Activated T-cell treated with anti-CD3 and anti-CD28 coated beads, Interleukin-2, amount 50 U/mL, for 24 hours (primary cell): ENCODE results near the gene CTSA.

Experiments
- DNase-seq: peaks from one replicate; pipeline ENCODE4 v3.0.0-alpha.2; 2020
- H3K27ac Mint-ChIP-seq: 2 replicates; pipeline ENCODE4 v1.8.0; 2020; ENCODE audit warnings: mild to moderate bottlenecking, mixed read lengths
- H3K27me3 Mint-ChIP-seq: 2 replicates; pipeline ENCODE4 v1.8.0; 2020; ENCODE audit warnings: mixed read lengths
- H3K36me3 Mint-ChIP-seq: 2 replicates; pipeline ENCODE4 v1.8.0; 2020; ENCODE audit warnings: low read depth, mixed read lengths
- H3K4me1 Mint-ChIP-seq: 2 replicates; pipeline ENCODE4 v1.8.0; 2020; ENCODE audit warnings: low read depth, mixed read lengths
- H3K4me3 Mint-ChIP-seq: 2 replicates; pipeline ENCODE4 v1.8.0; 2020; ENCODE audit warnings: mild to moderate bottlenecking, moderate library complexity, mixed read lengths
- H3K9me3 Mint-ChIP-seq: 2 replicates; pipeline ENCODE4 v1.8.0; 2020; ENCODE audit warnings: mixed read lengths

The CTSA gene

GRCh38 chr20:45890985-45891983, at the start of gene CTSA, which contains the start of gene NEURL2:
Gene CTSA, plus strand, starts transcription at chr20:45891335. Its CDS starts 234 bp downstream, at chr20:45891569.
Gene NEURL2, minus strand, starts transcription at chr20:45891208. Its CDS starts 217 bp downstream, at chr20:45890991.
- DNase-seq: peak; percentile 91
- no peaks in the 10 kb centered on the region for H3K27me3 Mint-ChIP-seq
- no peaks in the 10 kb centered on the region for H3K9me3 Mint-ChIP-seq
- H3K4me3 Mint-ChIP-seq: peak within 1 kb of the TSS; percentile 87
- peaks cover 59% of the 10 kb centered on the region for H3K36me3 Mint-ChIP-seq
- H3K4me1 Mint-ChIP-seq: peaks cover 44% of the 10 kb centered on the region
- peak within 1 kb of the TSS; percentile 95 for H3K27ac Mint-ChIP-seq

GRCh38 chr20:45841407-45842129, 49.6 kb upstream of the CTSA start:
- peaks cover 49% of the 10 kb centered on the region for H3K36me3 Mint-ChIP-seq

GRCh38 chr20:45842169-45842812, 48.8 kb upstream of the CTSA start:
- H3K36me3 Mint-ChIP-seq: peaks cover 53% of the 10 kb centered on the region
- H3K4me1 Mint-ChIP-seq: no peaks in the 10 kb centered on the region
- no peaks in the 10 kb centered on the region for H3K27me3 Mint-ChIP-seq
- H3K9me3 Mint-ChIP-seq: no peaks in the 10 kb centered on the region
- H3K4me3 Mint-ChIP-seq: no peak overlapping the region
- no peak overlapping the region for H3K27ac Mint-ChIP-seq
- no peak for DNase-seq

More at GRCh38 chr20:45841407-45842129, 49.6 kb upstream of the CTSA start:
- DNase-seq: no peak
- H3K27me3 Mint-ChIP-seq: no peaks in the 10 kb centered on the region
- no peaks in the 10 kb centered on the region for H3K4me1 Mint-ChIP-seq
- no peaks in the 10 kb centered on the region for H3K9me3 Mint-ChIP-seq
- no peak overlapping the region for H3K27ac Mint-ChIP-seq
- no peak overlapping the region for H3K4me3 Mint-ChIP-seq

GRCh38 chr20:45843506-45843905, 47.6 kb upstream of the CTSA start:
- H3K36me3 Mint-ChIP-seq: peaks cover 60% of the 10 kb centered on the region
- H3K27me3 Mint-ChIP-seq: no peaks in the 10 kb centered on the region
- DNase-seq: no peak
- no peak overlapping the region for H3K27ac Mint-ChIP-seq
- no peaks in the 10 kb centered on the region for H3K4me1 Mint-ChIP-seq
- no peak overlapping the region for H3K4me3 Mint-ChIP-seq
- H3K9me3 Mint-ChIP-seq: no peaks in the 10 kb centered on the region

GRCh38 chr20:45845452-45845851, 45.7 kb upstream of the CTSA start:
- no peak overlapping the region for H3K27ac Mint-ChIP-seq
- no peaks in the 10 kb centered on the region for H3K9me3 Mint-ChIP-seq
- H3K36me3 Mint-ChIP-seq: peaks cover 71% of the 10 kb centered on the region
- H3K4me1 Mint-ChIP-seq: no peaks in the 10 kb centered on the region
- no peak overlapping the region for H3K4me3 Mint-ChIP-seq
- no peaks in the 10 kb centered on the region for H3K27me3 Mint-ChIP-seq
- no peak for DNase-seq

GRCh38 chr20:45848421-45848820, 42.7 kb upstream of the CTSA start:
- DNase-seq: no peak
- H3K36me3 Mint-ChIP-seq: peaks cover 75% of the 10 kb centered on the region
- peaks cover 5% of the 10 kb centered on the region for H3K4me1 Mint-ChIP-seq
- no peaks in the 10 kb centered on the region for H3K9me3 Mint-ChIP-seq
- no peak overlapping the region for H3K4me3 Mint-ChIP-seq
- no peaks in the 10 kb centered on the region for H3K27me3 Mint-ChIP-seq
- H3K27ac Mint-ChIP-seq: no peak overlapping the region

- no peaks in the 10 kb centered on the region for H3K27me3 Mint-ChIP-seq
- peaks cover 75% of the 10 kb centered on the region for H3K36me3 Mint-ChIP-seq
- no peaks in the 10 kb centered on the region for H3K9me3 Mint-ChIP-seq
- no peak for DNase-seq
- no peak overlapping the region for H3K4me3 Mint-ChIP-seq
- no peak overlapping the region for H3K27ac Mint-ChIP-seq
- H3K4me1 Mint-ChIP-seq: peaks cover 9% of the 10 kb centered on the region
Measured at GRCh38 chr20:45848969-45849582, 42.1 kb upstream of the CTSA start.

- H3K4me1 Mint-ChIP-seq: peaks cover 19% of the 10 kb centered on the region
- no peak overlapping the region for H3K4me3 Mint-ChIP-seq
- no peak for DNase-seq
- H3K27ac Mint-ChIP-seq: peak overlapping the region; percentile 23
- H3K36me3 Mint-ChIP-seq: peaks cover 77% of the 10 kb centered on the region
- no peaks in the 10 kb centered on the region for H3K27me3 Mint-ChIP-seq
- no peaks in the 10 kb centered on the region for H3K9me3 Mint-ChIP-seq
Measured at GRCh38 chr20:45850238-45850637, 40.9 kb upstream of the CTSA start.

GRCh38 chr20:45850926-45851325, 40.2 kb upstream of the CTSA start:
- no peak overlapping the region for H3K27ac Mint-ChIP-seq
- DNase-seq: no peak
- peaks cover 23% of the 10 kb centered on the region for H3K4me1 Mint-ChIP-seq
- no peak overlapping the region for H3K4me3 Mint-ChIP-seq
- H3K27me3 Mint-ChIP-seq: no peaks in the 10 kb centered on the region
- H3K36me3 Mint-ChIP-seq: peaks cover 70% of the 10 kb centered on the region
- no peaks in the 10 kb centered on the region for H3K9me3 Mint-ChIP-seq

- Mint-ChIP-seq H3K4me3 (no peak overlapping the region), H3K27ac (peak overlapping the region; percentile 41), H3K36me3 (peaks cover 64% of the 10 kb centered on the region), H3K9me3 (no peaks in the 10 kb centered on the region), H3K4me1 (peaks cover 28% of the 10 kb centered on the region), H3K27me3 (no peaks in the 10 kb centered on the region)
- no peak for DNase-seq
Measured at GRCh38 chr20:45851501-45851900, 39.6 kb upstream of the CTSA start.

GRCh38 chr20:45852326-45852725, 38.8 kb upstream of the CTSA start:
- Mint-ChIP-seq H3K4me1 (peaks cover 30% of the 10 kb centered on the region), H3K36me3 (peaks cover 67% of the 10 kb centered on the region), H3K4me3 (no peak overlapping the region), H3K27me3 (no peaks in the 10 kb centered on the region), H3K9me3 (no peaks in the 10 kb centered on the region), H3K27ac (no peak overlapping the region)
- no peak for DNase-seq

- no peak overlapping the region for H3K27ac Mint-ChIP-seq
- H3K27me3 Mint-ChIP-seq: no peaks in the 10 kb centered on the region
- no peaks in the 10 kb centered on the region for H3K9me3 Mint-ChIP-seq
- peaks cover 40% of the 10 kb centered on the region for H3K4me1 Mint-ChIP-seq
- DNase-seq: no peak
- peaks cover 64% of the 10 kb centered on the region for H3K36me3 Mint-ChIP-seq
- H3K4me3 Mint-ChIP-seq: no peak overlapping the region
Measured at GRCh38 chr20:45853484-45853883, 37.7 kb upstream of the CTSA start.

GRCh38 chr20:45857114-45857881, 33.8 kb upstream of the CTSA start, which contains the start of the genes ACOT8 and ZSWIM3:
Gene ACOT8, minus strand, starts transcription at chr20:45857392. Its CDS starts 77 bp downstream, at chr20:45857315.
Gene ZSWIM3, plus strand, starts transcription at chr20:45857614. Its CDS starts 212 bp downstream, at chr20:45857826.
- DNase-seq: peak; percentile 85
- Mint-ChIP-seq H3K27ac (peak within 1 kb of the TSS; percentile 99), H3K9me3 (no peaks in the 10 kb centered on the region), H3K27me3 (no peaks in the 10 kb centered on the region), H3K4me3 (peak within 1 kb of the TSS; percentile 97), H3K4me1 (peaks cover 55% of the 10 kb centered on the region), H3K36me3 (peaks cover 43% of the 10 kb centered on the region)
